IPS-20b (cell line): ENCODE results near the gene CAMKK2.

Experiments
- H3K27ac ChIP-seq: one replicate; pipeline ENCODE4 v1.5.1; 2013; ENCODE audit warnings: low read length
- H3K27me3 ChIP-seq: 2 replicates; pipeline ENCODE4 v1.6.1; 2013; ENCODE audit warnings: mild to moderate bottlenecking, low read length, inconsistent platforms; ENCODE audit not compliant: insufficient read depth
- H3K36me3 ChIP-seq: 2 replicates; pipeline ENCODE4 v1.6.1; 2013; ENCODE audit warnings: low read depth, mild to moderate bottlenecking, inconsistent platforms, low read length, moderate library complexity; ENCODE audit not compliant: insufficient read depth
- H3K4me1 ChIP-seq: 2 replicates; pipeline ENCODE4 v1.6.1; 2013; ENCODE audit warnings: mild to moderate bottlenecking, control low read depth, inconsistent platforms, low read length, moderate library complexity; ENCODE audit not compliant: insufficient read depth
- H3K4me3 ChIP-seq: 2 replicates; pipeline ENCODE4 v1.5.1; 2013; ENCODE audit warnings: mild to moderate bottlenecking, low read length, inconsistent platforms
- H3K9ac ChIP-seq: 2 replicates; pipeline ENCODE4 v1.6.1; 2013; ENCODE audit warnings: low read depth, mild to moderate bottlenecking, inconsistent platforms, low read length, moderate library complexity
- H3K9me3 ChIP-seq: 2 replicates; pipeline ENCODE4 v1.6.1; 2013; ENCODE audit warnings: mild to moderate bottlenecking, low read depth, low read length, inconsistent platforms; ENCODE audit not compliant: insufficient read depth

CAMKK2 gene

GRCh38 chr12:121253638-121254335 lies 42.7 kb downstream of the CAMKK2 start:
- H3K36me3 ChIP-seq, result peaks cover 66% of the 10 kb centered on the region
- H3K4me3 ChIP-seq, result no peak overlapping the region
- no peak overlapping the region for H3K9ac ChIP-seq
- H3K27ac ChIP-seq, result no peak overlapping the region
- no peaks in the 10 kb centered on the region for H3K27me3 ChIP-seq
- no peaks in the 10 kb centered on the region for H3K4me1 ChIP-seq
- no peaks in the 10 kb centered on the region for H3K9me3 ChIP-seq

- Histone ChIP-seq H3K9me3 (no peaks in the 10 kb centered on the region), H3K36me3 (peaks cover 73% of the 10 kb centered on the region), H3K9ac (no peak overlapping the region), H3K27ac (no peak overlapping the region), H3K4me3 (no peak overlapping the region), H3K27me3 (no peaks in the 10 kb centered on the region), H3K4me1 (no peaks in the 10 kb centered on the region)
These were observed 43.7 kb downstream of the CAMKK2 start for GRCh38 chr12:121252712-121253345.

DNA sequence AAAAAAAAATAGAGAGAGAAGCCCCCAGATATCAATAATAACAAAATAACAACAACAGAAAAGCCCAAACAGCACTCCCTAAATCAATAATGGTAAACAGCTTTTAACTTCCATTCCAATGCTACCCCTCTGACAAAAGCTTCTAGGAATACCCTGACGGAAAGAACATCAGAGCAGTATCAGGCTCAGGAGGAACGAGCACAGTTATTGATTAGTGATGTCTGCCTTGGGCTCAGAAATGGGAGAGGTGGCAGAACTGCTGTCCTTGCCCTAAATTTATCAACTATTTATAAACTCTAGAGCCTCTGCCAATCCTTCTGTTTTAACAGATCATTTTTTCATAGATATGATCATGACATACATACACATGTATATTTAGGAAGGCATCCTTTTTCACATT lies 44.7 kb downstream of the CAMKK2 start:
- Histone ChIP-seq H3K27me3 (no peaks in the 10 kb centered on the region), H3K36me3 (peaks cover 81% of the 10 kb centered on the region), H3K27ac (no peak overlapping the region), H3K9me3 (no peaks in the 10 kb centered on the region), H3K4me3 (no peak overlapping the region), H3K4me1 (no peaks in the 10 kb centered on the region), H3K9ac (no peak overlapping the region)

- Histone ChIP-seq H3K27ac (no peak overlapping the region), H3K9ac (no peak overlapping the region), H3K27me3 (no peaks in the 10 kb centered on the region), H3K9me3 (no peaks in the 10 kb centered on the region), H3K4me3 (no peak overlapping the region), H3K4me1 (no peaks in the 10 kb centered on the region), H3K36me3 (peaks cover 72% of the 10 kb centered on the region)
These were observed 46.1 kb downstream of the CAMKK2 start for GRCh38 chr12:121250359-121250758.

- peaks cover 71% of the 10 kb centered on the region for H3K36me3 ChIP-seq
These were observed 47.9 kb downstream of the CAMKK2 start for GRCh38 chr12:121248622-121249021.

DNA sequence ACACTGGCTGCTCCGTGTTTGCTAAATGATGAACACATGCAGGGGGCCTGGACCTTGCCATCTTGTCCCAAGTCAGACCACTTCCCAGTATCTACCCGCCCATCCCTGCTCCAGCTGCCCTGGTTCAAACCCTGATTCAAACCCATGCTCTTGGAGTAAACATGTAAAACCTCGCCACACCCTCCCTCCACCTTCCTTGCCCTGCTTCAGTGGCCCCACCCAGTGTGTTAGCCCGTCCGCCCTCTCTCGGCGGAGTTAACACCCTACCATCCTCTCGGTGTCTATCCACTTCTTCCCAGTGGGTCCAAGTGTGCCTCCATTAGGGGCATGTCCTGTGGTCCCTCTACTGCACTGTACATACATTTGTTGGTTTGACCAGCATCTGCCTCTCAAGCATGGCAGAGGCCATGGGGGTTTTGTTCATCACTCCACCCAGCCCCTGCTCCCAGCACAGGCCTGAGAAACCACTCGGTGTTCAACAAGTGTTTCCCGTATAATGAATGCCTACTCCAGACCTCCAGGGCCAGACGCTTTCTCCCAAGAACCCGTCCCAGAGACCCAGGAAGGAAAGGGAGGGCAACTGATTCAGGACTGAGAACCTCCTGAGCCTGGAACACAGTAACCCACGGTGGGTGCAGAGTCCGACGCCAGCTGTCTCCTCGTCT lies 49.5 kb downstream of the CAMKK2 start:
- Histone ChIP-seq H3K4me1 (no peaks in the 10 kb centered on the region), H3K9ac (no peak overlapping the region), H3K27ac (no peak overlapping the region), H3K9me3 (no peaks in the 10 kb centered on the region), H3K4me3 (no peak overlapping the region), H3K36me3 (peaks cover 63% of the 10 kb centered on the region), H3K27me3 (no peaks in the 10 kb centered on the region)

More at GRCh38 chr12:121248622-121249021, 47.9 kb downstream of the CAMKK2 start:
- no peak overlapping the region for H3K9ac ChIP-seq
- no peak overlapping the region for H3K4me3 ChIP-seq
- H3K27ac ChIP-seq, result no peak overlapping the region
- H3K9me3 ChIP-seq, result no peaks in the 10 kb centered on the region
- H3K27me3 ChIP-seq, result no peaks in the 10 kb centered on the region
- no peaks in the 10 kb centered on the region for H3K4me1 ChIP-seq

DNA sequence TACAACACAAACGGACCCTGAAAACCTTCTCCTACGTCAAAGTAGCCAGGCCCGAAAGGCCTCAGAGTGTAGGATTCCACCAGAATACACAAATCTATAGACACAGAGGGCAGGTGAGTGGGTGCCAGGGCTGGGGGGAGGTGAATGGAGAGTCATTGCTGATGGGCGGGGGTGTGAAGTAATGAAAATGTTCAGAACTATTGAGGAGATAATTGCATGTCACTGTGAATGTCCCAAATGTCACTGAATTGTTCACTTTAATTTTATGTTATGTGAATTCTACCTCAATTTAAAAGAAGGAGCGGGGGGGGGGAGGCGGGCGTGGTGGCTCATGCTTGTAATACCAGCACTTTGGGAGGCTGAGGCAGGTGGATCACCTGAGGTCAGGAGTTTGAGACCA lies 50.6 kb downstream of the CAMKK2 start:
- Histone ChIP-seq H3K4me1 (no peaks in the 10 kb centered on the region), H3K9ac (no peak overlapping the region), H3K36me3 (peaks cover 58% of the 10 kb centered on the region), H3K27me3 (no peaks in the 10 kb centered on the region), H3K9me3 (no peaks in the 10 kb centered on the region), H3K27ac (no peak overlapping the region), H3K4me3 (no peak overlapping the region)

DNA sequence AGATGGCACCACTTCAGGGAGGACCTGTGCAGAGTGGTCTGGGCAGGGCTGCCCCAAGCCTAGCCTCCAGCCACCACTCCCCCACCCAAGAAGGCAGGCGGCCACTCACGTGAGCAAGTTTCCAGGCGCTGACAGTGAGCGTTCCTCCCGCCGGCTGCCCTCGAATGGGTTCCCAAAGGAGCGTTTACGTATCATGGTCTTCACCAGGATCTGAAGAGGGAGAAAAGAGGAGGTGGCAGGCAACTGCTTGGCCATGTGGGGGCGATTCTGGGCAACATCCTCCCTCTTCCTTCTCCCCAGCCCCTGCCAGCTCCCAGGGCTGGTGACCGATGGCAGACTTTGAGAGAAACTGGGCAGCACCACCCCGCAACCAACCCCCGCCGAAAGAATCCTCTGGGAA lies 51.5 kb downstream of the CAMKK2 start:
- no peak overlapping the region for H3K9ac ChIP-seq
- no peak overlapping the region for H3K4me3 ChIP-seq
- no peak overlapping the region for H3K27ac ChIP-seq
- H3K9me3 ChIP-seq, result no peaks in the 10 kb centered on the region
- H3K36me3 ChIP-seq, result peaks cover 49% of the 10 kb centered on the region
- no peaks in the 10 kb centered on the region for H3K4me1 ChIP-seq
- H3K27me3 ChIP-seq, result no peaks in the 10 kb centered on the region

- Histone ChIP-seq H3K36me3 (peaks cover 29% of the 10 kb centered on the region), H3K4me3 (no peak overlapping the region), H3K27me3 (no peaks in the 10 kb centered on the region), H3K9me3 (no peaks in the 10 kb centered on the region), H3K4me1 (peaks cover 6% of the 10 kb centered on the region; the same call in 1 of the 2 replicates), H3K9ac (0 out of 2 replicates have a peak overlapping the region, but pooled peaks have one; percentile 1), H3K27ac (no peak overlapping the region)
These were observed 55.1 kb downstream of the CAMKK2 start for GRCh38 chr12:121241156-121241970.

DNA sequence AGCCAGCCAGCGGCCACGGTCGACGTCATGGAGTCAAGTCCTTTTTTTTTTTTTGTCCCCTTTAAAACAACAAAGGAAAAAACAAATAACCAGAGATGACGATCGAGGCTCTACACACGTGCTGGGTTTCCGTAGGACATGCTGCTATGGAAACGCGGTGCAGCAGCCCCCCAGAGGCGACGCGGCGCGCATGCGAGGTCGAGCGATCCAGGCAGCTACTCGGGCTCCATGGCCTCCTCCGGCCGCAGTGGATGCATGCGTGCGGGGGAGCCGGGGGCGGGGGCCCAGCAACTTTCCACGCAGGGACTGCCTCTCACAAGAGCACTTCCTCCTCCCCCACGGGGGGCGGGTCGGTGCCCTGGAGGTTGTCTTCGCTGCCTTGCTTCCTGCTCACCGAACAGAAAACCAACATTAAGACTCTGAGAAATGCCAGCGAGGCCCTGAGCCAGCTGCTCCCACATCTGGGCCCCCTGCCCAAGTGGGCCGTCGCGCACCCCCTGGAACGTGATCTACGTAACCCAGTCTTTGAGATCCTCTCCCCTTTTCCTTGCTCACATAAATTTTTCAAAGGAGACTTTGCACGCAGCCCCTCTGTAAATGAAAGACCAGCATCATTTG lies 55.9 kb downstream of the CAMKK2 start:
- Histone ChIP-seq H3K27me3 (no peaks in the 10 kb centered on the region), H3K9me3 (no peaks in the 10 kb centered on the region), H3K4me3 (no peak overlapping the region), H3K4me1 (peaks cover 6% of the 10 kb centered on the region; the same call in 1 of the 2 replicates), H3K36me3 (peaks cover 34% of the 10 kb centered on the region), H3K9ac (0 out of 2 replicates have a peak overlapping the region, but pooled peaks have one; percentile 1), H3K27ac (no peak overlapping the region)

DNA sequence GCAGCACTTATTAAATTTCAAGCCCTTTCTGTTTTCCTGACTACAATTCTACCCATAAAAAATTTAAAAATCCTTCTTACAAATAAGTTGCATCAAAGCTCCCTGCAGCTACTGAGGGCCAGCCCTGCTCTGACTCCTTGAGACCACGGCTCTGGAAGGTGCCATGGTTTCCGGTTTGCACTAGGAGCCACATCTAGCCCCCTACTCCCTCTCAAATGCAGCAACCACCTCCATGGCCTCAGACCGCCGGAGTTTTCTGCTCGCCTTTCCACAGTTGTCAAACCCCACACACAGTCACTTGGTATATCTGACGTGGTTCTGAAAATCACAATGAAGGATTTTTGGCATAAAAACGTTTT lies 56.5 kb downstream of the CAMKK2 start:
- peaks cover 34% of the 10 kb centered on the region for H3K36me3 ChIP-seq
- peaks cover 6% of the 10 kb centered on the region; the same call in 1 of the 2 replicates for H3K4me1 ChIP-seq
- no peaks in the 10 kb centered on the region for H3K27me3 ChIP-seq
- H3K27ac ChIP-seq, result no peak overlapping the region
- H3K4me3 ChIP-seq, result no peak overlapping the region
- H3K9ac ChIP-seq, result no peak overlapping the region
- no peaks in the 10 kb centered on the region for H3K9me3 ChIP-seq
